ENCODE data around the gene CD248.

- no peak for TF ChIP-seq CTCF (IDR thresholded peaks at IDR 0.05)
- peak in 1 of 2 donors; percentile 19 for TF ChIP-seq POLR2A (IDR thresholded peaks at IDR 0.05)
Measured at GRCh38 chr11:66277471-66278362, 39.1 kb downstream of the CD248 start, which contains the start of gene CNIH2.

Measured in heart left ventricle (tissue), 13 donors.